Glomerular visceral epithelial cell (primary cell): ENCODE results near the gene IGSF8.

Experiments
- DNase-seq: peaks from one replicate; pipeline ENCODE4 v3.0.0-alpha.2; 2016; ENCODE audit errors: extremely low spot score

Gene IGSF8

GRCh38 chr1:160097911-160098851 lies at the start of gene IGSF8:
TSS of gene IGSF8 (minus strand) at chr1:160098619. CDS start at chr1:160098472, 147 bp downstream.
- peak; percentile 50 for DNase-seq

DNA sequence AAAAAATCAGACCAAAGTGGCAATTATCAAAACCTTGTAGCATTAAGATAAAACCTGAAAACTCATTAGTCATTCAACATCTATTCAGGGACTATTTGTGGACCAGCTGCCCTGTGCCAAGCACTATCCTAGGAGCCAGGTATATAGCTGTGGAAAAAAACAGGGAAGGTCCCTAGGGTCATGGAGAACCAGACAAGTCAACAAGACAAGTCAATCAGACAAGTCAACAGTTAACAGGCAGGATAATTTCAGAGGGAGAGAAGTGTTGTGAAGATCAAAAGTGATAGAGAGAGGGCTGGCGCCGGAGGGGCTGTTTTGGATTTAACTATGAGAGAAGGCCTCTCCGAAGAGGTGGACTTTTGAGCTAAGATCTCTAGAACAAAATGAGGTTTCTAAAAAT lies 49.7 kb upstream of the IGSF8 start:
- DNase-seq = no peak

- DNase-seq = no peak
Observed at GRCh38 chr1:160146107-160146506, 47.7 kb upstream of the IGSF8 start.

GRCh38 chr1:160144921-160145320 lies 46.5 kb upstream of the IGSF8 start:
- DNase-seq = no peak

GRCh38 chr1:160143695-160144094 lies 45.3 kb upstream of the IGSF8 start:
- no peak for DNase-seq

- no peak for DNase-seq
Observed at GRCh38 chr1:160139840-160140239, 41.4 kb upstream of the IGSF8 start.

DNA sequence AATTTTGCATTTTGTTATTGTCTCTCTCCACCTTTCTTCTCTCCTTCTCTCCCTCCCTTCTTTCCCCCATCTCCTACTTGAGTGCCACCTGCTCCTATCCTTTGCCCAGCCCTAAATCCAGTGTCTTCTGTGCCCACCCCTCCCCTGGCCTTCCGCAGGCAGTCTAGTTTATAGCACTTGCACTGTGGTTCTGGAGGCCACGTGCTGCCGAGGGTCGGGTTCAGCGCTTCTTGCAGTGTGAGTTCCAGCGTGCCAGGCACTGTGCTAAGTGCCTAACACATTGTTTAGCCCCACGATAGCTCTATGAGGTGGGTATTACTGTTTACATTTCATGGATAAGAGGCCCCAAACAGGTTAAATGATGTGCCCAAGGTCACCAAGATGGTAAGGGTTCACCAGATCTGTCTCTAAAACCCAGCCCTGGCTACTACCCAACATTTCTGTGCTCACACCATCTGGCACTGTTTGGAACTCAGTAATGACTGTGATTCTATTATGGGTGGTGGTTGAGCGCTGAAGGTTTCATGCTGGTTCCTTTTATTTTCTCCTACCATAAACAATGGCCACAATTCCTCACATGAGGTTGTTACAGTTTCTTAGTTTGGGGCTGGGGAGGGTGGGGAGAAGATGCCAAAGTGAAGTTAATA lies 38.9 kb upstream of the IGSF8 start:
- no peak for DNase-seq

DNA sequence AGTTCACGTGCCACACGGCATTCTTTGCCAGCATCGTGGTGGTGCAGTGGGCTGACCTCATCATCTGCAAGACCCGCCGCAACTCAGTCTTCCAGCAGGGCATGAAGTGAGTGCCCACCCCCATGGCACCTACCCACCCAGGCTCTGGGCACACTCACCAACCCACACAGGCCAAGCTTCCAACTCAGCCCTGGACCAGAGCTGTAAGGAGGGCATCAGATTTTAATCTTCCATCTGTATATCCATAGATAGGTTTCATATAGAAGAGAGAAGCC lies 38.4 kb upstream of the IGSF8 start:
- no peak for DNase-seq

GRCh38 chr1:160136121-160136925 lies 37.9 kb upstream of the IGSF8 start:
- DNase-seq = no peak

DNA sequence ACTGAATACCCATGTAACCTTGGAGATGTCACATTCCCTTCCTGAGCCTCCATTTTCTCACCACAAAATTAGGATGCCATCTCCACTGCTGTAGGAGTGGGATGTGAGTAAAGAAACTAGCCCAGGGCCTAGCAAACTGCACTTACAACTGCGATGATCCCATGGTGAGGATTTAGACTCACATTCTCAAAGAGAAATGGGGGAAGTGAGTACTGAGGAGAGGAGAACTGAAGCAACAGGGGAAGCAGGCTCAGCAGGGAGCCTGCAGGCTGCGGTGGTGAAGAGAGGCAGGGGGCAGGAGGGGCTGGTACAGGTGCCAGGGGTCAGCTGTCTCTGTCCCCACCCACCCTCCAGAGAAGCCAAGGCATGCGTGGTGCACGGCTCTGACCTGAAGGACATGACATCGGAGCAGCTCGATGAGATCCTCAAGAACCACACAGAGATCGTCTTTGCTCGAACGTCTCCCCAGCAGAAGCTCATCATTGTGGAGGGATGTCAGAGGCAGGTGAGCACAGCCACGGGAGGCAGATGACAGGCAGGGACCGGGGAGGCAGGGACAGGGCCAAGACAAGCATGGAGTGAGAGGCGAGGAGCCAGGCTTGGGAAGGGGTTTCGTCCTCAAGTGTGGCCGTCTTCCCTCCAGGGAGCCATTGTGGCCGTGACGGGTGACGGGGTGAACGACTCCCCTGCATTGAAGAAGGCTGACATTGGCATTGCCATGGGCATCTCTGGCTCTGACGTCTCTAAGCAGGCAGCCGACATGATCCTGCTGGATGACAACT lies 36.6 kb upstream of the IGSF8 start:
- DNase-seq = no peak

DNA sequence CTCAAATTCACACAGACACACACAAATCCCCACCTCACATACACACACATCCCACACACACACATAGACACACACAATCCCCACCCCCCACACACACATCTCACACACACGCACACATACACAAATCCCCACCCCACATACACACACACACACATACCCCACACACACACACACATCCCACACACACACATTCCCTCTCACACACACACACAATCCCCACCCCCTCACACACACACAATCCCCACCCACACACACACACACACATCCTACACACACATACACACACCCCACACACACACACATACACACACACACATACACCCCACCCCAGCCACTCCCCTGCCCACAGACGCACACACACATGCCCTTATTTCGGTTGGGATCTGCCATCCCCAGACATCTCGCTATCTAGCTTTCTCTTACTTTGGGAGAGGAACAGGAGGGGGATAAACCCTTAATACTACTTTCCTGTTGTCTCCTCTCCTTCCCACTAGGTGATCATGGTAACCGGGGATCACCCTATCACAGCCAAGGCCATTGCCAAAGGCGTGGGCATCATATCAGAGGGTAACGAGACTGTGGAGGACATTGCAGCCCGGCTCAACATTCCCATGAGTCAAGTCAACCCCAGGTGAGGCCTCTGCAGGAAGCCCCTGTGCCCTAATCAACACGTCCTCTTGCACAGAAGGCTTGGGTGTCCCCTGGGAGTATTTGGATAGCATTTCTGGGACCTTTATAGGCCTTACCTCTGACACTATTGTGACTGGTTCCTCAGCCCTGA lies 35.8 kb upstream of the IGSF8 start:
- DNase-seq = no peak

- DNase-seq = no peak
Observed at GRCh38 chr1:160131803-160132565, 33.6 kb upstream of the IGSF8 start.

DNA sequence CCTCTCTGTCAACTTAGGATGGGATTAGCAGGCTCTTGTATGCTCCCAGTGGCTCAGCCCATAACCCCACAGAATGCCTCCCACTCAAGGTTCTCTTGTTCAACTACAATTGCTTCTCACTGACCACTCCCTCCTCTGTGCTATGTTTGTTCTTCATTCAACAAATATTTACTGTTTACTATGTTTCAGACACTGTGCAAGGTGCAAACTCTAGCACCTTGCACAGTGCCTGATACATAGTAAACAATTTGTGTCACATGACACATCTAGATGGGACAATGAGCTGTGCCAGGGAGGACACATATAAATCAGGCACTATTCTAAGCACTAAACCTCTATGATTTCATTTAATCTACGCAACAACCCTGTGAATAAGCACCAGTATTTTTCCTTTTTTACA lies 32.5 kb upstream of the IGSF8 start:
- DNase-seq = no peak

DNA sequence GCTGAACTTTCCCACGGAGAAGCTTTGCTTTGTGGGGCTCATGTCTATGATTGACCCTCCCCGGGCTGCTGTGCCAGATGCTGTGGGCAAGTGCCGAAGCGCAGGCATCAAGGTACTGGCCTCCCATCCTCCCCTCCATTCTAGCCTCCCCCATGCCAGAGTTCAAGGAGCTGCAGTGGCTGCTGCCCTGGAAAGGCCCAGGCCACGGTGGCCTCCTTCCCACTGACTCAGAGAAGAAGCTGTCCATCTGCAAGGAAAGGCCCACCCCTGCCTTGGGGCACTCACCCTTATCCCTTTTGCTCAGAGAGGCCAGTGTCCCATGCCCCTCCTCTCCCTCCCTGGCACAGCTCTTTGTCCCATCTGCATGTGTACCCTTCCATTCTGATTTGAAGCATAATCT lies 32.1 kb upstream of the IGSF8 start:
- no peak for DNase-seq

DNA sequence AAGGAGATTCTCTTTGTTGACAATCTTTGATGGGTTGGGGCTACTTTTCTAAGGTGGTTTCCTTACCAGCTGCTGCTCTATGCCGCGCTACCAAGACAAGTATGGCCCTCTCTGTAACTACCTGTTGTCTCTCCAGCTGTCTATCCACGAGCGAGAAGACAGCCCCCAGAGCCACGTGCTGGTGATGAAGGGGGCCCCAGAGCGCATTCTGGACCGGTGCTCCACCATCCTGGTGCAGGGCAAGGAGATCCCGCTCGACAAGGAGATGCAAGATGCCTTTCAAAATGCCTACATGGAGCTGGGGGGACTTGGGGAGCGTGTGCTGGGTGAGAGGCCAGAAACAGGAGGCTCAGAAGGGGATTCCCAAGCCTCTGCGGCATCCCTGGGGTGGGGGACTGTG lies 31.5 kb upstream of the IGSF8 start:
- no peak for DNase-seq

DNA sequence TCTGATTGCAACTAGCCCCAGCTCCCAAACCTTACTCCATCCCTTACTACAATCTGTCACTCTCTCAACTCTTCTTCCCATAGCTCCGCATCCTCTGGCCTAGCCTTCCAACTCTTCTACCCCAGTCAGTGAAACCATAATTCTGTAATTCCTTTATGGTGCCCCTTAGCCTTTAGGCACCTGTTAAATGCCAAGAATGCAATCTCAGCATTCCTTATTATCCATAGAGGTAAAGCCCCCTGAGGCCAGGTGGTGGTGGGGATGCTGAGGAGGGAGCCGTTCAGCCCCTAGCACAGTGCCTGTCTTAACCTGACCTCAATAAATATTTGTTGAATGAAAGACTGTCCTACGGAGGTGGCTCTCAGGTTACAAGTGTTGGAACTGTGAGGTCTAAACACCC lies 31.1 kb upstream of the IGSF8 start:
- no peak for DNase-seq

DNA sequence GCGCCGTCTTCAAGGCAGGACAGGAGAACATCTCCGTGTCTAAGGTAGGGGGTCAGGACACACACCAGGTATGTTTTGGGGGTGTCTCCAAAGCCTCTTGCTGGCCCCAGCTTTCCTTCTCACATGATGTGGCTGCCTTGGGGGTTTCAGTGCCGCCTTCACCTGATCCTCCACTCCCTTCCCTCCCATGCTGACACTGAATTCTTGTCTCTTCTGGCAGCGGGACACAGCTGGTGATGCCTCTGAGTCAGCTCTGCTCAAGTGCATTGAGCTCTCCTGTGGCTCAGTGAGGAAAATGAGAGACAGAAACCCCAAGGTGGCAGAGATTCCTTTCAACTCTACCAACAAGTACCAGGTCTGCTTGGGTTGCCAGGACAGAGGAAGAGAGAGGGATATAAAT lies 30.6 kb upstream of the IGSF8 start:
- peak; percentile 62 for DNase-seq

- no peak for DNase-seq
Observed at GRCh38 chr1:160128636-160129035, 30.2 kb upstream of the IGSF8 start.

- peak; percentile 44 for DNase-seq
Observed at GRCh38 chr1:160127865-160128523, 29.6 kb upstream of the IGSF8 start.

DNA sequence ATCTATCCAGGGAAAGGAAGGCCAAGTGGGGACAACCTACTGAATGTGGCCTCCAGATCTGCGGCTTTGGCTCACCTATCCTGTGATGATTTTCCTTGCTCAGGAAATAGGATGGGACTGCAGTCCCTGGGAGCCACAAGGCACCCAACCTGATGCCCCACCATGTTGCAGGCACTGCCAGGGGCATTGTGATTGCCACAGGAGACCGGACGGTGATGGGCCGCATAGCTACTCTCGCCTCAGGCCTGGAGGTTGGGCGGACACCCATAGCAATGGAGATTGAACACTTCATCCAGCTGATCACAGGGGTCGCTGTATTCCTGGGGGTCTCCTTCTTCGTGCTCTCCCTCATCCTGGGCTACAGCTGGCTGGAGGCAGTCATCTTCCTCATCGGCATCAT lies 29.0 kb upstream of the IGSF8 start:
- no peak for DNase-seq
